ENCODE results near the gene WBP1.

DNA sequence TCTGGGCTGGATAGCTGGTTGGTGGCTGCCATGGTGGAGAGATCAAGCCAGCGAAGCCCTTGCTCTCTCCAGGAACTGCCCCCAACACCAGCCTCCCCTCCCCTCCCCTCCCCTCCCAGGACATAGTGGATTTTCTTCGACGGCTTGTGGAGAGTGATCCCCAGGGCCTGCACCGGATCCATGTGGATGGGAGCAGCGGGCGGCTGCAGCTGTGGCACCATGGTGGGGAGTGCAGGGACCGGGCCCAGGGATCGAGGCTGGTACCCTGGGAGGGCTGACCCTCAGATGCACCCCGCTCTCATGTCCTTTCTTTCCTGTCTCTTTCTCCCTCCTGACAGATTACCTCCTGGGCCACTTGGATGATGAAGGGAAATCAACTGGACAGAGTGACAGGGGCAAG is 31.7 kb downstream of the WBP1 start:
- TF ChIP-seq TCF12 (IDR thresholded peaks at IDR 0.05; ENCODE audit: low read depth): no peak
- TF ChIP-seq, protein P1, sequence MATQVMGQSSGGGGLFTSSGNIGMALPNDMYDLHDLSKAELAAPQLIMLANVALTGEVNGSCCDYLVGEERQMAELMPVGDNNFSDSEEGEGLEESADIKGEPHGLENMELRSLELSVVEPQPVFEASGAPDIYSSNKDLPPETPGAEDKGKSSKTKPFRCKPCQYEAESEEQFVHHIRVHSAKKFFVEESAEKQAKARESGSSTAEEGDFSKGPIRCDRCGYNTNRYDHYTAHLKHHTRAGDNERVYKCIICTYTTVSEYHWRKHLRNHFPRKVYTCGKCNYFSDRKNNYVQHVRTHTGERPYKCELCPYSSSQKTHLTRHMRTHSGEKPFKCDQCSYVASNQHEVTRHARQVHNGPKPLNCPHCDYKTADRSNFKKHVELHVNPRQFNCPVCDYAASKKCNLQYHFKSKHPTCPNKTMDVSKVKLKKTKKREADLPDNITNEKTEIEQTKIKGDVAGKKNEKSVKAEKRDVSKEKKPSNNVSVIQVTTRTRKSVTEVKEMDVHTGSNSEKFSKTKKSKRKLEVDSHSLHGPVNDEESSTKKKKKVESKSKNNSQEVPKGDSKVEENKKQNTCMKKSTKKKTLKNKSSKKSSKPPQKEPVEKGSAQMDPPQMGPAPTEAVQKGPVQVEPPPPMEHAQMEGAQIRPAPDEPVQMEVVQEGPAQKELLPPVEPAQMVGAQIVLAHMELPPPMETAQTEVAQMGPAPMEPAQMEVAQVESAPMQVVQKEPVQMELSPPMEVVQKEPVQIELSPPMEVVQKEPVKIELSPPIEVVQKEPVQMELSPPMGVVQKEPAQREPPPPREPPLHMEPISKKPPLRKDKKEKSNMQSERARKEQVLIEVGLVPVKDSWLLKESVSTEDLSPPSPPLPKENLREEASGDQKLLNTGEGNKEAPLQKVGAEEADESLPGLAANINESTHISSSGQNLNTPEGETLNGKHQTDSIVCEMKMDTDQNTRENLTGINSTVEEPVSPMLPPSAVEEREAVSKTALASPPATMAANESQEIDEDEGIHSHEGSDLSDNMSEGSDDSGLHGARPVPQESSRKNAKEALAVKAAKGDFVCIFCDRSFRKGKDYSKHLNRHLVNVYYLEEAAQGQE (IDR thresholded peaks at IDR 0.05; ENCODE audit: low read depth): no peak
- TF ChIP-seq CREB1 (IDR thresholded peaks at IDR 0.05; ENCODE audit: low read depth): no peak
- TF ChIP-seq, protein P2, sequence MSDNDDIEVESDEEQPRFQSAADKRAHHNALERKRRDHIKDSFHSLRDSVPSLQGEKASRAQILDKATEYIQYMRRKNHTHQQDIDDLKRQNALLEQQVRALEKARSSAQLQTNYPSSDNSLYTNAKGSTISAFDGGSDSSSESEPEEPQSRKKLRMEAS (IDR thresholded peaks at IDR 0.05): no peak
- no peak for TF ChIP-seq RAD21 (IDR thresholded peaks at IDR 0.05; ENCODE audit: low read depth)
- TF ChIP-seq TEAD4 (IDR thresholded peaks at IDR 0.05): no peak
- TF ChIP-seq NFIC (IDR thresholded peaks at IDR 0.05): no peak
- no peak for TF ChIP-seq CEBPB (IDR thresholded peaks at IDR 0.05)
- TF ChIP-seq TAF1 (IDR thresholded peaks at IDR 0.05; ENCODE audit: low read depth): no peak
